A549 (cell line): ENCODE results near the gene KCNMA1. TPM values are rescaled to one million over a fixed set of nuclear protein-coding genes. Genes with fewer than 3 reads are reported as not detected.
A peak's percentile ranks its signal among the peaks of the same experiment; 100 is the strongest.

ENCODE experiments used
- ATAC-seq, 2 experiments: fragments of 200-7000 bp in 1 of 2; fragments of >200 bp in 1 of 2; cut with Nextera tagmentation in 1 of 2; cut with Tn5 transposase in 1 of 2; 3 replicates each; pipeline versions ENCODE4 v1.8.0 to v1.9.1; 2018 to 2020; ENCODE audit warnings: mild to moderate bottlenecking in 1 of 2, moderate library complexity in 1 of 2
- CTCF ChIA-PET: fragments of 300-600 bp; sonication (Branson Sonifier 250); formaldehyde crosslinking; extraction: SDS; loops from one replicate; lab custom pipeline; 2021; ENCODE audit warnings: antibody characterized with exemption, inconsistent platforms; lab: Yijun Ruan, JAX
- POLR2A ChIA-PET: fragments of 350-600 bp; formaldehyde crosslinking; extraction: SDS; loops from one replicate; lab custom pipeline; 2021; ENCODE audit warnings: antibody characterized with exemption, inconsistent platforms; lab: Yijun Ruan, JAX
- DNase-seq, 2 experiments: peaks; one replicate each; pipeline versions ENCODE4 v3.0.0 to v3.0.0-alpha.2; 2011 to 2016; ENCODE audit warnings: low read depth in 1 of 2, low spot score in 1 of 2
- FAIRE-seq: peaks from 2 replicates; lab custom pipeline; 2011; peaks lifted over from hg19 to GRCh38; lab: Jason Lieb, UNC
- H3K27ac ChIP-seq, 2 experiments: fragments of >200 bp; sonication (Bioruptor Twin); formaldehyde crosslinking; 3 replicates each; pipeline ENCODE4 v1.5.1; 2016 to 2017
- H3K4me1 ChIP-seq: fragments of >200 bp; sonication (Bioruptor Twin); formaldehyde crosslinking; 3 replicates; pipeline ENCODE4 v1.6.1; 2016
- H3K4me2 ChIP-seq: fragments of >200 bp; sonication (Bioruptor Twin); formaldehyde crosslinking; 3 replicates; pipeline ENCODE4 v1.6.1; 2016
- H3K4me3 ChIP-seq: fragments of >200 bp; sonication (Bioruptor Twin); formaldehyde crosslinking; 3 replicates; pipeline ENCODE4 v1.5.1; 2016
- H3K9me3 ChIP-seq: fragments of >200 bp; sonication (Bioruptor Twin); formaldehyde crosslinking; 3 replicates; pipeline ENCODE4 v1.6.1; 2016
- BCL3 ChIP-seq: fragments of >200 bp; sonication (Bioruptor Twin); formaldehyde crosslinking; IDR thresholded peaks from 3 replicates; pipeline ENCODE4 v1.6.1; 2016
- CEBPB ChIP-seq, 2 experiments: fragments of >200 bp in 1 of 2; sonication (Bioruptor Twin) in 1 of 2; formaldehyde crosslinking in 1 of 2; IDR thresholded peaks; 2 replicates each; pipeline ENCODE4 v1.6.1; 2012 to 2016
- EP300 ChIP-seq, 2 experiments: fragments of >200 bp; sonication (Bioruptor Twin); formaldehyde crosslinking; IDR thresholded peaks; 2 replicates in 1 of 2; 3 replicates in 1 of 2; pipeline ENCODE4 v1.6.1; 2016 to 2017
- FOXS1 ChIP-seq: fragments of 250-450 bp; sonication (Bioruptor Pico); IDR thresholded peaks from 2 replicates; pipeline ENCODE4 v1.5.0; 2020; ENCODE audit warnings: mild to moderate bottlenecking, moderate library complexity
- GATA3 ChIP-seq: IDR thresholded peaks from 2 replicates; pipeline ENCODE4 v1.6.1; 2012; ENCODE audit warnings: borderline replicate concordance
- HEYL ChIP-seq: fragments of 250-450 bp; sonication (Bioruptor Pico); IDR thresholded peaks from 2 replicates; pipeline ENCODE4 v1.8.0; 2021; ENCODE audit warnings: mild to moderate bottlenecking, moderate library complexity
- HMGXB4 ChIP-seq: fragments of 250-450 bp; sonication (Bioruptor Pico); IDR thresholded peaks from 2 replicates; pipeline ENCODE4 v1.5.0; 2021; ENCODE audit warnings: mild to moderate bottlenecking, moderate library complexity, borderline replicate concordance
- JUN ChIP-seq, 2 experiments: fragments of >200 bp; sonication (Bioruptor Twin); formaldehyde crosslinking; IDR thresholded peaks; 2 replicates in 1 of 2; 3 replicates in 1 of 2; pipeline ENCODE4 v1.6.1; 2016 to 2017
- JUNB ChIP-seq: fragments of >200 bp; sonication (Bioruptor Twin); formaldehyde crosslinking; IDR thresholded peaks from 2 replicates; pipeline ENCODE4 v1.6.1; 2016
- KDM1A ChIP-seq: fragments of 200-600 bp; sonication (generic); IDR thresholded peaks from 2 replicates; pipeline ENCODE4 v1.6.1; 2016; ENCODE audit warnings: low read depth, mild to moderate bottlenecking
- MYC ChIP-seq: IDR thresholded peaks from 2 replicates; pipeline ENCODE4 v1.6.1; 2012; ENCODE audit warnings: mild to moderate bottlenecking, inconsistent platforms, low read length, improper control_type of control experiment, borderline replicate concordance
- NFE2L2 ChIP-seq: fragments of 150-350 bp; conservative IDR thresholded peaks from 2 replicates; pipeline ENCODE4 v1.6.1; 2014; ENCODE audit warnings: low read length
- PBX3 ChIP-seq: IDR thresholded peaks from 2 replicates; pipeline ENCODE4 v1.6.1; 2012
- PHF8 ChIP-seq: fragments of 200-600 bp; sonication (generic); IDR thresholded peaks from 2 replicates; pipeline ENCODE4 v1.6.1; 2016; ENCODE audit warnings: low read depth, mild to moderate bottlenecking, antibody characterized with exemption, moderate library complexity, borderline replicate concordance
- POLR2A ChIP-seq: IDR thresholded peaks from 2 replicates; pipeline ENCODE4 v1.6.1; 2012; ENCODE audit warnings: mild to moderate bottlenecking, low read length
- POLR2AphosphoS2 ChIP-seq: conservative IDR thresholded peaks from 2 replicates; pipeline ENCODE4 v1.6.1; 2012; ENCODE audit warnings: low read length, improper control_type of control experiment, inconsistent platforms
- RCOR1 ChIP-seq: fragments of 150-350 bp; IDR thresholded peaks from 2 replicates; pipeline ENCODE4 v1.6.1; 2014; ENCODE audit warnings: antibody characterized with exemption, low read length, low read depth
- RNF2 ChIP-seq: fragments of 200-600 bp; sonication (generic); IDR thresholded peaks from 2 replicates; pipeline ENCODE4 v1.6.1; 2016; ENCODE audit warnings: low read depth, mild to moderate bottlenecking, antibody characterized with exemption, moderate library complexity, borderline replicate concordance
- SREBF2 ChIP-seq: fragments of 450-650 bp; IDR thresholded peaks from 2 replicates; pipeline ENCODE4 v1.6.1; 2014; ENCODE audit warnings: mild to moderate bottlenecking, moderate library complexity
- ZFP36 ChIP-seq: fragments of 450-650 bp; IDR thresholded peaks from 2 replicates; pipeline ENCODE4 v1.6.1; 2014; ENCODE audit warnings: borderline replicate concordance; ENCODE audit not compliant: partially characterized antibody
- WGBS: methylation state at CpG from one replicate; pipeline ENCODE4 v1.1.6; 2017; ENCODE audit errors: missing lambda C conversion rate; 5-methylcytosine and 5-hydroxymethylcytosine counted together
- polyA plus RNA-seq, 4 experiments: library from polyadenylated mRNA; depleted of rRNA in 3 of 4; stranded (reverse); fragments of >200 nt; fragmentation: RNase III in 1 of 4; extraction: RNeasy Plus Mini Kit Qiagen cat#74134 plus additional on column Dnase treatment in 1 of 4; gene quantifications; 2 replicates in 3 of 4; 3 replicates in 1 of 4; pipeline ENCODE4 v1.2.3, GENCODE V29; 2011 to 2017

KCNMA1 gene
- polyA plus RNA-seq, 2 of the 4 experiments (the other 2 are of a cell fraction), result 14.9 to 30.6 TPM

GRCh38 chr10:77603534-77603927 lies 34.1 kb downstream of the KCNMA1 start:
- 31% methylated on average over 2 of the region's 2 CpGs for WGBS
- Histone ChIP-seq H3K27ac (peak overlapping the region; percentile 56 to 78; a peak in 5 of 6 replicates), H3K4me3 (no peak overlapping the region), H3K4me2 (peak overlapping the region; percentile 46), H3K9me3 (no peaks in the 10 kb centered on the region), H3K4me1 (peaks cover 47% of the 10 kb centered on the region)
- TF ChIP-seq JUNB (no peak), RNF2 (no peak), RCOR1 (no peak), SREBF2 (no peak)
- POLR2A ChIA-PET, result no interaction called here
- DNase-seq (peak in 1 of 2 experiments; percentile 30), FAIRE-seq (no peak), ATAC-seq (peak; percentile 8 to 44; a peak in 3 of 6 replicates)
- CTCF ChIA-PET, result interaction anchor here (1.1 to 3.2 kb wide), 6 partner anchors 10 to 109 kb away, joined by 3 to 11 read pairs (median 4); partner anchors contain the start of gene KCNMA1

GRCh38 chr10:77602913-77603533 lies 34.6 kb downstream of the KCNMA1 start:
- 76% methylated on average over 7 of the region's 7 CpGs for WGBS
- Histone ChIP-seq H3K4me3 (no peak overlapping the region), H3K4me1 (peaks cover 47% of the 10 kb centered on the region), H3K4me2 (peak overlapping the region; percentile 46; the same call in 2 of the 3 replicates), H3K27ac (peak overlapping the region in 1 of 2 experiments; percentile 78; a peak in 3 of 6 replicates), H3K9me3 (no peaks in the 10 kb centered on the region)
- POLR2A ChIA-PET, result no interaction called here
- TF ChIP-seq POLR2AphosphoS2 (no peak), JUN (IDR thresholded peaks at IDR 0.05) (no peak), BCL3 (no peak), PHF8 (no peak), NFE2L2 (no peak), GATA3 (no peak), EP300 (IDR thresholded peaks at IDR 0.05) (no peak), FOXS1 (no peak), POLR2A (no peak), RCOR1 (no peak), KDM1A (no peak), HMGXB4 (CRISPR knock-in tag) (no peak), PBX3 (no peak), MYC (no peak), HEYL (CRISPR knock-in tag) (no peak)
- no peak for FAIRE-seq
- no peak for ATAC-seq
- no peak for DNase-seq
- CTCF ChIA-PET, result interaction anchor here (1.1 to 3.2 kb wide), 6 partner anchors 10 to 108 kb away, joined by 3 to 11 read pairs (median 4); partner anchors contain the start of gene KCNMA1

GRCh38 chr10:77602231-77602912 lies 35.2 kb downstream of the KCNMA1 start:
- Histone ChIP-seq H3K4me3 (no peak overlapping the region), H3K27ac (peak overlapping the region in 1 of 2 experiments; percentile 78; a peak in 3 of 6 replicates), H3K9me3 (no peaks in the 10 kb centered on the region), H3K4me2 (no peak overlapping the region; the same call in 2 of the 3 replicates), H3K4me1 (peaks cover 47% of the 10 kb centered on the region)
- 73% methylated on average over 8 of the region's 8 CpGs for WGBS
- no peak for TF ChIP-seq ZFP36
- TF ChIP-seq CEBPB (IDR thresholded peaks at IDR 0.05), result peak; percentile 28 to 52; a peak in 3 of 4 replicates
- ChIA-PET CTCF (interaction anchor here (1.0 to 3.0 kb wide), 6 partner anchors 11 to 108 kb away, joined by 3 to 8 read pairs (median 3); partner anchors contain the start of gene KCNMA1), POLR2A (no interaction called here)
- ATAC-seq (peak in 1 of 2 experiments; percentile 53; a peak in 3 of 6 replicates), DNase-seq (no peak), FAIRE-seq (no peak)
